Epithelial cell of esophagus (primary cell): ENCODE data around the gene CEACAM1.
"Not testable (repeated sequence)": the region's sequence is repeated elsewhere in the genome, so short reads cannot be mapped to it uniquely, and the experiment has no call there.

ENCODE experiments used
- DNase-seq: peaks from one replicate; pipeline ENCODE4 v3.0.0; 2010; ENCODE audit warnings: low read depth
- H3K4me3 ChIP-seq: 2 replicates; pipeline ENCODE4 v1.5.1; 2011; ENCODE audit warnings: mild to moderate bottlenecking, low read length, control low read depth
- TF ChIP-seq, protein P1 (sequence below): IDR thresholded peaks from 2 replicates; pipeline ENCODE4 v1.5.1; 2011; ENCODE audit warnings: low read depth, mild to moderate bottlenecking, low read length, control low read depth, inconsistent platforms; ENCODE audit not compliant: insufficient read depth; ENCODE audit errors: missing control alignments

The CEACAM1 gene

DNA sequence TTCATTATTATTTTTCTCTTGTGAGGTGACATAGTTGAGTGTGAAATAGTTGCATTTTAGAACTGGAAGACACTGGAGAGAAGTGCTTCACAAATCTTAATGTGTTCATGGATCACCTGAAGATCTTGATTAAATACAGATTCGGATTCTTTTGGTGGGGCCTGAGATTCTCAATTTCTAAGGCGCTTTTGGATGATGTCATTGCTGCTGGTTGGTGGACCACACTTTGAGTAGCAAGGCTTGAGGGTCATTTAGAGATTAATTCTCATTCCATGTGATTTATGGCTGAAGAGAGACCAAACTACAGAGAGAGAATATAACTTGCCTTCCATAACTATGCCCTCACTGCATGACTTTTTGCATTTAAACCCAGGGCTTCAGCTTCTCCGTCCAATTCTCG lies 39.3 kb upstream of the CEACAM1 start:
- no peak for DNase-seq
- TF ChIP-seq, protein P1, sequence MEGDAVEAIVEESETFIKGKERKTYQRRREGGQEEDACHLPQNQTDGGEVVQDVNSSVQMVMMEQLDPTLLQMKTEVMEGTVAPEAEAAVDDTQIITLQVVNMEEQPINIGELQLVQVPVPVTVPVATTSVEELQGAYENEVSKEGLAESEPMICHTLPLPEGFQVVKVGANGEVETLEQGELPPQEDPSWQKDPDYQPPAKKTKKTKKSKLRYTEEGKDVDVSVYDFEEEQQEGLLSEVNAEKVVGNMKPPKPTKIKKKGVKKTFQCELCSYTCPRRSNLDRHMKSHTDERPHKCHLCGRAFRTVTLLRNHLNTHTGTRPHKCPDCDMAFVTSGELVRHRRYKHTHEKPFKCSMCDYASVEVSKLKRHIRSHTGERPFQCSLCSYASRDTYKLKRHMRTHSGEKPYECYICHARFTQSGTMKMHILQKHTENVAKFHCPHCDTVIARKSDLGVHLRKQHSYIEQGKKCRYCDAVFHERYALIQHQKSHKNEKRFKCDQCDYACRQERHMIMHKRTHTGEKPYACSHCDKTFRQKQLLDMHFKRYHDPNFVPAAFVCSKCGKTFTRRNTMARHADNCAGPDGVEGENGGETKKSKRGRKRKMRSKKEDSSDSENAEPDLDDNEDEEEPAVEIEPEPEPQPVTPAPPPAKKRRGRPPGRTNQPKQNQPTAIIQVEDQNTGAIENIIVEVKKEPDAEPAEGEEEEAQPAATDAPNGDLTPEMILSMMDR, result no peak
- H3K4me3 ChIP-seq, result no peak overlapping the region

DNA sequence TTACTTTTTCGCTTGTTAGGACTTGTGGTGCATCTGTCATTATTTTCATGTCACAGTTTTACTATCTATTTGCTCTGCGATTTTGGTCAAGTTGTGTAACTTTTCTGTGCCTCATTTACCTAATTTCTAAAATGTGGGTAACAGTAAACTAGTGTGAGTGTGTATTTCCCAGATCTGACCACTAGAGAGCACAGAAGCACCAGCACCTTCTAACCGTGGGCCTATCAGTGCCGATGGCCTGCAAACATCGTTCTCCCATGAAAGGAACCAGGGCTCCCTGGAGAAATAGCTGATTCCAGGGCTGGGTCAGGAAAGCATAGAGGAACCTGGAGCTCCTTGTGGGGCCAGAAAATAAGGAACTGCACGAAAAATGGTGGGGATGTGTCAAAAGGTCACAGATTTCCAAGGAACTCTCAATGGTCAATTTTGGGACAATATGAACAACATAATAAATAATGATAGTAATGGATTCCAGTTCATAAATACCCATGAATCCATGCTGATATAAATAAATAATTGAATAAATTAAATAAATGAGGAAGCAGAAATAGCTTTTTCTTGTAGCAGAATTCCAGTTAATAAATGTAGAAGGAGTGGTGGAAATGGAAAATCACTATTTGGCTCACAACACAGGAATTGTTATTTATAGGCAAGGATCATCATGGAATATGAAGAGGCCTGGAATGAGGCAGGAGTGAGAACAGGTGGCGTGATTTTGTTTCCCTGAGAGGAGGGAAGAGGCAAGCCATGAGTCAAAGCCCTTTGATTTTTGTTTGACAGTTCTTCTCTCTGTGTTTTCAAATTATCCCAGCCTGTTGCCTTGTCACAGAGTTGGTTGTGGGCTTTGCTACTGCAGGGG lies 35.3 kb upstream of the CEACAM1 start:
- TF ChIP-seq, protein P1, result peak; percentile 79
- peak; percentile 61 for DNase-seq

DNA sequence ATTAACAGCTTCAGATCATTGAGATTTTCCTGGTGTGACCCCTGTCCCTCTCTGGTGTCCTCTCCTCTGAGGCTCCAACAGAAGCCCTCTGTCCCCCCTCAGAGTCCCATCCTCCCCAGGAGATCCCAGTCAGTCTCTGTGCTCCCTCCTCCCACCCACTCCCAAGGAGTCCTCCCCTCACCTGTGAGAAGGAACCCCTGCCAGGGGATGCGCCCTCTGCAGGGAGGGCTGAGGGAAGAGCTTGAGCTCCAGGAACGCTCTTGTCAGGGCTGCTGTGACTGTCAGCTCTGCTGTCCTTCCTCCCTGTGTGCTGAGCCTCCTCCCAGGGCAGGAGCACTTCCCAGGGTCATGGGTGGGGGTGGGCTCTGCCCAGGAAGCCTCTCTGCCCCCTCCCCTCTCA lies 33.2 kb upstream of the CEACAM1 start:
- H3K4me3 ChIP-seq, result no peak overlapping the region
- TF ChIP-seq, protein P1, result no peak
- no peak for DNase-seq

More for the DNA sequence above, 35.3 kb upstream of the CEACAM1 start:
- no peak overlapping the region for H3K4me3 ChIP-seq

DNA sequence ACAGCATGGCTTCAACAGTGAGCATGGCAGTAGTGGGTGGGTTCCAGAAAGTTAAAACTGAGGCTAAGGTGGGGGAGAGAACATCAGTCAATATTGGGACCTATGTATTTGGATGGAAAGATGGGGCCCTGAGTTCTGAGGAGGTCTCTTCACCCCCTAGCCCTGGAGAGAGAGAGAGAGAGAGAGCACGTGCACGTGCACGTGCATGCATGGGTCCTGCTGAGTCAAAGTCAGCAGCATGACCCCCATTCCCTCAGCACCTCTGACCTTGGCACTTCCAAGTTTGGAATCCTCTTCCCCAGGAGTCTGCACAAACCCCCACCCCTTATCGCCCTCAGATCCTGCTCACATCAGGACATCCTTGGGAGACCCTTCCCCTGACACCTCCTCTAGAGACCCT lies 32.5 kb upstream of the CEACAM1 start:
- no peak for DNase-seq
- TF ChIP-seq, protein P1, result no peak
- no peak overlapping the region for H3K4me3 ChIP-seq

DNA sequence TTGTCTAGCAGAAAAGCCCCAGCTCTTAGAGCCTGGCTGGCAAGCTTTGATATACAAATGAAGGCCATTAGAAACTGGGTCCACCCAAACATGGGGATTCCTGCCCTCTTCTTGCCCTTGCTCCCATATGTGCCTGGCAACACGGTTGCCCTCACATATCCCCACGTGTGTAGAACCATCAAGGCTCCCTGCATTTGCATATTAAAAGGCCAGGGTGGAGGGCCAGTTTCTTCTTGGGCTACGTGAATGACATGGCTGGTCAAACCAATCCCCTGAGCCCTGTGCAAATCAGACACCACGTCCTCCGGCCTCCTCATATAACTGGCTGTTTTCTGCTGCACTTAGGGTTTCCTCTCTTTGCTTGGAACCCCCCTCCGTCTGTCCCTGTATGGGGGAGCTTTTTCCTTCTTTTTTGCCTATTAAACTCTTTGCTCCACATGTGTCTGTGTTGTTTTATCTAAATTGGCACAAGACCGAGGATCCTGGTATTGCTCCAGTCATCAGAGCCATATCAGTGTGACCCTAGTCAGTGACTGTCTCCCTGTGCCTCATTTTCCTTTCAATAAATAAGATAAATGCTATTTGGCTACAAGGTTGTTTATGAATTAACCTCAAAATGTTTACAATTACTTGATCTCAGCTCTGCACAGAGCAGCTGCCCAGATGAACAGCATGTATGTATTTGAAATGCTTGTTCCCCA lies 30.3 kb upstream of the CEACAM1 start:
- DNase-seq, result no peak
- TF ChIP-seq, protein P1, result no peak
- no peak overlapping the region for H3K4me3 ChIP-seq

DNA sequence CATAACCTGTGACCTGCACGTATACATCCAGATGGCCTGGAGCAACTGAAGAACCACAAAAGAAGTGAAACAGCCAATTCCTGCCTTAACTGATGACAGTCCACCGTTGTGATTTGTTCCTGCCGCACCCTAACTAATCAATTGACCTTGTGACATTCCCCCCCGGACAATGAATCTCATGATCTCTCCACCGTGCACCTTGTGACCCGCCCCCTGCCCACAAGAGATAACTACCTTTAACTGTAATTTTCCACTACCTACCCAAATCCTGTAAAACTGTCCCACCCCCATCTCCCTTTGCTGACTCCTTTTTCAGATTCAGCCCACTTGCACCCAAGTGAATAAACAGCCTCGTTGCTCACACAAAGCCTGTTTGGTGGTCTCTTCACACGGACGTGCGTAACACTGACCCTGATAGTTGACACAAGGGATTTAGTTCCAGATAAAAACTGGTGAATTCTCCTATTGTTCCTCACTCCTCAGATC lies 29.1 kb upstream of the CEACAM1 start:
- DNase-seq, H3K4me3 ChIP-seq: not testable (repeated sequence)

DNA sequence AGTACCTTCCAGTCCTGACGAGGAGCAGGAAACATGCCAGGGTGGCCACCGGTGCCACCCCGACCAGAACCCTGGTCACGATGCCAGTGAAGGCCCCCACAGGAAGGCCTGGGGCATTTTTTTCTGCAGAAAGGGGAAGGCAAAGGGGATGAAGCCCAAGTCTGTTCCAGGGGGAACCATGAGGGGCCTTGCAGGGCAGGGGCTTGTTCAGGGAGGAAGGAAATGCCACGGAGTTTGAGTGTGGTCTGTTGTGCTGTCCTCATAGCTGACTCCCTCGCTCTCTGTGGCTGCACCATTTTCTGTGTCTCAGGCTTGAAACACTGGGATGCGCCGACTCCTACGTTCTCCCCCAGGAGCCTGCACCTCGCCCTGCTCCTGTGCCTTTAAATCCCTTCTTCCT lies 27.5 kb upstream of the CEACAM1 start:
- TF ChIP-seq, protein P1, result no peak
- H3K4me3 ChIP-seq, result no peak overlapping the region
- DNase-seq, result no peak
